IMR-90 (cell line): ENCODE data around the gene TASP1. TPM values are rescaled to one million over a fixed set of nuclear protein-coding genes. Genes with fewer than 3 reads are reported as not detected.

Experiments used
- ATAC-seq: fragments of 200-7000 bp; cut with Tn5 transposase; 2 replicates; pipeline ENCODE4 v1.9.1; 2020; ENCODE audit warnings: low read depth, mild to moderate bottlenecking, moderate library complexity
- BruUV-seq: library from RNA; stranded (reverse); fragments of 400-500 nt; replicated peaks from 2 replicates; lab custom pipeline; 2021; lab: Mats Ljungman, UMichigan
- CTCF ChIA-PET: fragments of 300-600 bp; formaldehyde crosslinking; extraction: SDS; loops from one replicate; lab custom pipeline; 2021; ENCODE audit warnings: antibody characterized with exemption; lab: Yijun Ruan, JAX
- POLR2A ChIA-PET: fragments of 300-600 bp; sonication (Branson Sonifier 250); formaldehyde crosslinking; loops from one replicate; lab custom pipeline; 2022; ENCODE audit warnings: antibody characterized with exemption; ENCODE audit not compliant: unreplicated experiment; lab: Charles Lee
- DNase-seq: peaks from one replicate; pipeline ENCODE4 v3.0.0; 2013
- H2AFZ ChIP-seq: replicated peaks from 2 replicates; pipeline ENCODE3; 2013; ENCODE audit warnings: low read length, mild to moderate bottlenecking; ENCODE audit not compliant: poor library complexity
- H2AK5ac ChIP-seq: 2 replicates; pipeline ENCODE4 v1.6.1; 2013; ENCODE audit warnings: low read depth, low read length, inconsistent platforms
- H2AK9ac ChIP-seq: replicated peaks from 2 replicates; pipeline ENCODE3; 2013; ENCODE audit warnings: mild to moderate bottlenecking, low read depth, low read length, moderate library complexity; ENCODE audit not compliant: poor library complexity
- H2BK120ac ChIP-seq: 2 replicates; pipeline ENCODE4 v1.6.1; 2013; ENCODE audit warnings: low read depth, low read length, inconsistent platforms
- H2BK15ac ChIP-seq: 3 replicates; pipeline ENCODE4 v1.6.1; 2013; ENCODE audit warnings: low read depth, low read length, inconsistent platforms
- H2BK20ac ChIP-seq: 2 replicates; pipeline ENCODE4 v1.6.1; 2013; ENCODE audit warnings: low read depth, mild to moderate bottlenecking, inconsistent platforms, low read length, moderate library complexity
- H2BK5ac ChIP-seq: 2 replicates; pipeline ENCODE4 v1.6.1; 2013; ENCODE audit warnings: mild to moderate bottlenecking, low read depth, low read length, inconsistent platforms; ENCODE audit not compliant: poor library complexity, severe bottlenecking
- H3K14ac ChIP-seq: replicated peaks from 2 replicates; pipeline ENCODE4 v1.6.1; 2013; ENCODE audit warnings: low read depth, low read length, inconsistent platforms
- H3K18ac ChIP-seq: 2 replicates; pipeline ENCODE4 v1.6.1; 2013; ENCODE audit warnings: low read depth, low read length, control low read depth
- H3K23ac ChIP-seq: 2 replicates; pipeline ENCODE4 v1.6.1; 2013; ENCODE audit warnings: low read depth, low read length, inconsistent platforms
- H3K27ac ChIP-seq: 2 replicates; pipeline ENCODE4 v1.5.1; 2013; ENCODE audit warnings: mild to moderate bottlenecking, control low read depth, low read length; ENCODE audit not compliant: insufficient read depth
- H3K27me3 ChIP-seq: 2 replicates; pipeline ENCODE4 v1.6.1; 2013; ENCODE audit warnings: low read length; ENCODE audit not compliant: control insufficient read depth, insufficient read depth
- H3K36me3 ChIP-seq: 2 replicates; pipeline ENCODE4 v1.6.1; 2013; ENCODE audit warnings: low read length, mixed read lengths; ENCODE audit not compliant: control insufficient read depth, insufficient read depth
- H3K4ac ChIP-seq: 2 replicates; pipeline ENCODE4 v1.6.1; 2013; ENCODE audit warnings: low read depth, low read length, inconsistent platforms
- H3K4me1 ChIP-seq: 2 replicates; pipeline ENCODE4 v1.6.1; 2013; ENCODE audit warnings: low read length, mixed read lengths; ENCODE audit not compliant: control insufficient read depth, insufficient read depth
- H3K4me2 ChIP-seq: 2 replicates; pipeline ENCODE4 v1.6.1; 2013; ENCODE audit warnings: low read depth, mild to moderate bottlenecking, control low read depth, low read length, moderate library complexity
- H3K4me3 ChIP-seq: 2 replicates; pipeline ENCODE4 v1.5.1; 2013; ENCODE audit warnings: low read depth, mild to moderate bottlenecking, control low read depth, low read length, moderate library complexity; ENCODE audit not compliant: insufficient read depth
- H3K56ac ChIP-seq: 2 replicates; pipeline ENCODE4 v1.6.1; 2013; ENCODE audit warnings: low read length, inconsistent platforms; ENCODE audit not compliant: insufficient read depth; ENCODE audit errors: extremely low read depth
- H3K79me1 ChIP-seq, 2 experiments: 2 replicates each; pipeline ENCODE4 v1.6.1; 2013; ENCODE audit warnings: low read length in 2 of 2, inconsistent platforms in 1 of 2, low read depth in 1 of 2
- H3K9ac ChIP-seq: 2 replicates; pipeline ENCODE4 v1.6.1; 2013; ENCODE audit warnings: low read depth, low read length, control low read depth
- H3K9me1 ChIP-seq: 2 replicates; pipeline ENCODE4 v1.6.1; 2013; ENCODE audit warnings: low read length, inconsistent platforms; ENCODE audit not compliant: insufficient read depth
- H3K9me3 ChIP-seq: 2 replicates; pipeline ENCODE4 v1.6.1; 2013; ENCODE audit warnings: low read length; ENCODE audit not compliant: control insufficient read depth, insufficient read depth
- H4K20me1 ChIP-seq: 2 replicates; pipeline ENCODE4 v1.6.1; 2013; ENCODE audit warnings: low read length, inconsistent platforms; ENCODE audit not compliant: insufficient read depth
- H4K5ac ChIP-seq: 2 replicates; pipeline ENCODE4 v1.6.1; 2013; ENCODE audit warnings: mild to moderate bottlenecking, low read depth, low read length, control low read depth
- H4K8ac ChIP-seq, 2 experiments: 2 replicates each; pipeline ENCODE4 v1.6.1; 2013; ENCODE audit warnings: low read depth in 2 of 2, low read length in 2 of 2, control low read depth in 1 of 2, inconsistent platforms in 1 of 2
- H4K91ac ChIP-seq: 2 replicates; pipeline ENCODE4 v1.6.1; 2013; ENCODE audit warnings: low read depth, low read length, inconsistent platforms; ENCODE audit not compliant: insufficient read depth
- MAFK ChIP-seq: IDR thresholded peaks from 2 replicates; pipeline ENCODE4 v1.6.1; 2012; ENCODE audit warnings: low read depth, low read length, improper control_type of control experiment
- MAZ ChIP-seq: IDR thresholded peaks from 2 replicates; pipeline ENCODE4 v1.6.1; 2012; ENCODE audit warnings: low read depth, mild to moderate bottlenecking, low read length, improper control_type of control experiment, moderate library complexity, borderline replicate concordance
- dilution Hi-C: fragments of 300-500 bp; cut with HindIII; formaldehyde crosslinking; loops from one replicate; pipeline ENCODE4 v1.14.3; 2018; ENCODE audit warnings: low sequenced_read_pairs; ENCODE audit not compliant: unreplicated experiment
- in situ Hi-C: fragments of 300-500 bp; cut with MboI; formaldehyde crosslinking; loops from 3 replicates; pipeline ENCODE4 v1.14.3; 2019; ENCODE audit warnings: low sequenced_read_pairs, inconsistent platforms, mixed read lengths
- intact Hi-C: fragments of 100-400 bp; cut with micrococcal nuclease; formaldehyde crosslinking; loops from 2 replicates; pipeline ENCODE4 v1.10.0; 2022
- polyA plus RNA-seq, 3 experiments: library from polyadenylated mRNA; depleted of rRNA; stranded (reverse); fragments of >200 nt; gene quantifications; 2 replicates each; pipeline ENCODE4 v1.2.3, GENCODE V29; 2012; ENCODE audit warnings: low replicate concordance in 1 of 3
- total RNA-seq: library from RNA; depleted of rRNA; stranded (reverse); fragments of >200 nt; gene quantifications from 2 replicates; pipeline ENCODE4 v1.2.3, GENCODE V29; 2012

Gene TASP1
- total and polyA plus RNA-seq, 2 of the 4 experiments (the other 2 are of a cell fraction) = 3.9 to 7.9 TPM

DNA sequence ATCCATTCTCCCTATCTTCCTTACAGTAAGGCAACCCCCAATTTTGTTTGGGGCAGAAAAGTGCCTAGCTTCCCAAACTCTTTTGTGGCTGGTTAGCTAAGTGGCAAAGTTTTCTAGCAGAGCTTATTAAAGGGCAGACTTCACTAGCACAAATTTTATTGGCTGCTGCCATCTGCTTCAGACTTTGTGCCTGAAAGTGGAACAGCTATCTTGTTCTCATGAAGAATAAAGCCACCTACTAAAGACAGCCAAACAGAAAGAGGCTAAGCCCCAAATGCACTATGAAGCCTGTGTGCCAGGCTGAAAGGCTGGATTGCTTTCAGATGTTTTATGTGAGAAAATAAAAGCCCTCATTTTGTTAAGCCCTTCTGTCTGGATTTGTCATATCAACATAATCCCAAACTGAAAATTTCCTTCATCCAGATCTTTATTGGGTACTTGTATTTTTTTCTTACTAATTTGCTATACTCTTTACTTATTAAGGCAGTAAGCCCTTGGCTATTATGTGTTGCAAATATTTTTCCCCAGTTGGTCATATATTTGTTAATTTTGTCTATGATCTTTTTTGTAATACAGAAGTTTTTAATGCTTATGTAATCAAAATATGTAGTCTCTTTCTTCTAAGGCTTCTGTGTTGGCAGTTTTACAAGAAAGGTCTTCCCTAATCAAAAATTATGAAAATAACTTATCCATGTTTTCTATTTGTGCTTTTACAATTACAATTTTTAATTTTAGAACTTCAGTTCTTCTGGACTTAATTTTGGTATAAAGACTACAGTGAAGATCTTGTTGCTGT, 191.1 kb downstream of the TASP1 start:
- H2BK5ac ChIP-seq = no peak overlapping the region
- H3K23ac ChIP-seq = no peak overlapping the region
- no peak overlapping the region for H3K56ac ChIP-seq
- no peak for DNase-seq
- H3K18ac ChIP-seq = no peak overlapping the region
- H2BK120ac ChIP-seq = no peak overlapping the region; the same call in 1 of the 2 replicates
- no peaks in the 10 kb centered on the region for H3K79me1 ChIP-seq
- no peak overlapping the region for H3K9ac ChIP-seq
- no peak overlapping the region for H4K91ac ChIP-seq
- ChIA-PET CTCF (no interaction called here), POLR2A (no interaction called here)
- BruUV-seq = no TSS peak
- no peaks in the 10 kb centered on the region for H3K36me3 ChIP-seq
- no peaks in the 10 kb centered on the region for H3K9me1 ChIP-seq
- H2AK9ac ChIP-seq = no peak overlapping the region
- in situ Hi-C loops = no loop called here
- no peak overlapping the region for H3K4me2 ChIP-seq
- H2BK15ac ChIP-seq = no peak overlapping the region
- no peak overlapping the region for H3K4me3 ChIP-seq
- no peaks in the 10 kb centered on the region for H3K27me3 ChIP-seq
- H4K8ac ChIP-seq = no peak overlapping the region
- no peaks in the 10 kb centered on the region for H3K9me3 ChIP-seq
- dilution Hi-C loops = no loop called here
- no peak overlapping the region for H3K27ac ChIP-seq
- no peak overlapping the region for H2AFZ ChIP-seq
- no peak overlapping the region for H3K4ac ChIP-seq
- intact Hi-C loops = no loop called here
- H2AK5ac ChIP-seq = no peak overlapping the region
- H3K14ac ChIP-seq = no peak overlapping the region
- ATAC-seq = no peak
- no peak overlapping the region for H4K5ac ChIP-seq
- TF ChIP-seq MAZ = no peak
- peak; percentile 64 for TF ChIP-seq MAFK
- H4K20me1 ChIP-seq = no peaks in the 10 kb centered on the region
- H2BK20ac ChIP-seq = no peak overlapping the region
- peaks cover 5% of the 10 kb centered on the region; the same call in 1 of the 2 replicates for H3K4me1 ChIP-seq
